Kidney (tissue), 14 donors: ENCODE data around the gene RBM47. TPM values are rescaled to one million over a fixed set of nuclear protein-coding genes. Genes with fewer than 3 reads are reported as not detected.

Source experiments
- DNase-seq, 5 donors: peaks; one replicate each; pipeline ENCODE4 v3.0.0-alpha.2; 2013 to 2020
- FAIRE-seq: peaks from 2 replicates; lab custom pipeline; 2012; peaks lifted over from hg19 to GRCh38; lab: Jason Lieb, UNC
- H3K27ac ChIP-seq, 2 donors: one replicate each; pipeline ENCODE4 v1.7.0; 2013; ENCODE audit warnings: low read depth in 2 of 2, low read length in 2 of 2, inconsistent platforms in 1 of 2
- H3K27me3 ChIP-seq: one replicate; pipeline ENCODE4 v1.7.1; 2013; ENCODE audit warnings: low read length, inconsistent platforms; ENCODE audit not compliant: control insufficient read depth, insufficient read depth
- H3K36me3 ChIP-seq, 3 donors: one replicate each; pipeline versions ENCODE4 v1.7.0 to v1.7.1; 2013; ENCODE audit warnings: low read length in 3 of 3, control low read depth in 1 of 3, inconsistent platforms in 1 of 3; ENCODE audit not compliant: insufficient read depth in 3 of 3, control insufficient read depth in 2 of 3
- H3K4me1 ChIP-seq, 3 donors: one replicate each; pipeline versions ENCODE4 v1.7.0 to v1.7.1; 2013; ENCODE audit warnings: low read length in 3 of 3, inconsistent platforms in 1 of 3, low read depth in 1 of 3; ENCODE audit not compliant: control insufficient read depth in 2 of 3, insufficient read depth in 2 of 3
- H3K4me3 ChIP-seq, 3 donors: one replicate each; pipeline versions ENCODE4 v1.7.0 to v1.8.1; 2013; ENCODE audit warnings: low read length in 3 of 3, control low read depth in 1 of 3, inconsistent platforms in 1 of 3
- H3K9ac ChIP-seq, 3 donors: one replicate each; pipeline versions ENCODE4 v1.7.0 to v1.7.1; 2013; ENCODE audit warnings: low read length in 3 of 3, control low read depth in 1 of 3, inconsistent platforms in 1 of 3
- H3K9me3 ChIP-seq, 3 donors: one replicate each; pipeline versions ENCODE4 v1.7.0 to v1.7.1; 2013; ENCODE audit warnings: low read length in 3 of 3, control low read depth in 1 of 3, inconsistent platforms in 1 of 3; ENCODE audit not compliant: control insufficient read depth in 2 of 3, insufficient read depth in 1 of 3
- intact Hi-C: fragments of 100-400 bp; cut with DNase I; formaldehyde crosslinking; loops from one replicate; pipeline ENCODE4 v1.11.1; 2022
- polyA plus RNA-seq: library from polyadenylated mRNA; stranded (reverse); fragments of 350-450 nt; fragmentation: Illumina TruSeq; extraction: RNeasy Lipid Tissue Mini Kit (QIAGEN cat#74804); gene quantifications from one replicate; pipeline ENCODE4 v1.2.3, GENCODE V29; 2014; ENCODE audit warnings: low read depth, low replicate concordance; ENCODE audit not compliant: insufficient read depth
- total RNA-seq: library from RNA; stranded (reverse); fragmentation: NEBNext Ultra II Directional; extraction: Animal tissue kit (Norgen Biotek cat#: 25700); gene quantifications from one replicate; pipeline ENCODE4 v1.2.1, GENCODE V29; 2021
- TF ChIP-seq, protein P1 (sequence below): IDR thresholded peaks from 3 replicates; pipeline ENCODE4 v1.5.1; 2012; ENCODE audit warnings: mild to moderate bottlenecking, moderate library complexity, borderline replicate concordance; ENCODE audit not compliant: insufficient read depth; ENCODE audit errors: extremely low read depth
- donor health status: control.
- donor health status: control.
- donor health status: control.
- donor health status: control.
- donor health status: control.
- donor health status: DM: yes; HTN: yes; CAD: no.
- donor health status: Normal renal cell carcinoma (clear cell type).

Gene RBM47
- total and polyA plus RNA-seq, 2 donors from 2014 or later = 61.5 to 124 TPM

DNA sequence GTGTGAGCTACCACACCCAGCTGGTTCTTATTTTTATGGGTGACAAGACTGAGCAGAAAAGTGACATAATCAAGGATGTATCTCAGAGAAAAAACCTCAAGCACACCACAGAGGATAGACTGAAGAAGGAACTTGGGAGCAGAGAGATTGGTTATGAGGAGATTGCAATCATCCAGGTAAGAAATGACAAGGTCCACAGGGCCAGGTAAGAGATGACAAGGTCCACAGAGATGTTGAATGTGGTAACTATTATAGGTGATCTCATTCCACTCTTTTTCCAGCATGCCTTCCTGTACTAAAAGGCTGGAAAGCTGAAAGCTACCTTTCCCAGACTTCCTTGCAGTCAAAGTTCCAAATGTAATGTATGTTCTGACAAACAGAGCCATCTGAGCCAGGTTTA, 15.9 kb upstream of the RBM47 start:
- H3K27ac ChIP-seq = no peak overlapping the region
- H3K27me3 ChIP-seq = no peaks in the 10 kb centered on the region
- no peak overlapping the region for H3K4me3 ChIP-seq
- TF ChIP-seq, protein P1, sequence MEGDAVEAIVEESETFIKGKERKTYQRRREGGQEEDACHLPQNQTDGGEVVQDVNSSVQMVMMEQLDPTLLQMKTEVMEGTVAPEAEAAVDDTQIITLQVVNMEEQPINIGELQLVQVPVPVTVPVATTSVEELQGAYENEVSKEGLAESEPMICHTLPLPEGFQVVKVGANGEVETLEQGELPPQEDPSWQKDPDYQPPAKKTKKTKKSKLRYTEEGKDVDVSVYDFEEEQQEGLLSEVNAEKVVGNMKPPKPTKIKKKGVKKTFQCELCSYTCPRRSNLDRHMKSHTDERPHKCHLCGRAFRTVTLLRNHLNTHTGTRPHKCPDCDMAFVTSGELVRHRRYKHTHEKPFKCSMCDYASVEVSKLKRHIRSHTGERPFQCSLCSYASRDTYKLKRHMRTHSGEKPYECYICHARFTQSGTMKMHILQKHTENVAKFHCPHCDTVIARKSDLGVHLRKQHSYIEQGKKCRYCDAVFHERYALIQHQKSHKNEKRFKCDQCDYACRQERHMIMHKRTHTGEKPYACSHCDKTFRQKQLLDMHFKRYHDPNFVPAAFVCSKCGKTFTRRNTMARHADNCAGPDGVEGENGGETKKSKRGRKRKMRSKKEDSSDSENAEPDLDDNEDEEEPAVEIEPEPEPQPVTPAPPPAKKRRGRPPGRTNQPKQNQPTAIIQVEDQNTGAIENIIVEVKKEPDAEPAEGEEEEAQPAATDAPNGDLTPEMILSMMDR = no peak
- H3K4me1 ChIP-seq = peaks cover 0 to 13% (median 4%) of the 10 kb centered on the region in 3 donors
- H3K9me3 ChIP-seq = no peaks in the 10 kb centered on the region
- intact Hi-C loops = no loop called here
- DNase-seq (no peak), FAIRE-seq (no peak)
- no peaks in the 10 kb centered on the region for H3K36me3 ChIP-seq
- H3K9ac ChIP-seq = no peak overlapping the region

- Histone ChIP-seq H3K9ac (no peak overlapping the region), H3K4me1 (peaks cover 4 to 11% (median 4%) of the 10 kb centered on the region in 3 donors), H3K27ac (no peak overlapping the region), H3K36me3 (no peaks in the 10 kb centered on the region), H3K27me3 (no peaks in the 10 kb centered on the region), H3K9me3 (no peaks in the 10 kb centered on the region), H3K4me3 (no peak overlapping the region)
- intact Hi-C loops = no loop called here
- DNase-seq (no peak), FAIRE-seq (no peak)
- TF ChIP-seq, protein P1 = no peak
Observed at GRCh38 chr4:40632080-40632479, 2.4 kb upstream of the RBM47 start.

- Histone ChIP-seq H3K9me3 (no peaks in the 10 kb centered on the region), H3K4me1 (peaks cover 4 to 18% (median 4%) of the 10 kb centered on the region in 3 donors), H3K27ac (peak overlapping the region; percentile 91 to 95), H3K27me3 (no peaks in the 10 kb centered on the region), H3K4me3 (peak overlapping the region in 2 of 3 donors; percentile 49 to 69), H3K9ac (peak overlapping the region in 1 of 3 donors; percentile 92), H3K36me3 (no peaks in the 10 kb centered on the region)
- peak; percentile 60 to 89 (median 70) for DNase-seq
- TF ChIP-seq, protein P1 = no peak
- FAIRE-seq = no peak
- intact Hi-C loops = no loop called here
Observed at GRCh38 chr4:40630335-40631021, 814 bp upstream of the RBM47 start.
